SU-DHL-6 (cell line): ENCODE measurements around the gene LBX1.

Experiments used
- CTCF ChIP-seq: fragments of 200-600 bp; sonication (generic); IDR thresholded peaks from one replicate; pipeline ENCODE4 v1.5.1; 2017; ENCODE audit warnings: antibody characterized with exemption, mild to moderate bottlenecking, low read length, moderate library complexity; ENCODE audit not compliant: insufficient read depth, poor library complexity, severe bottlenecking
- EZH2phosphoT487 ChIP-seq: fragments of 200-600 bp; sonication (generic), shearing (Covaris generic); conservative IDR thresholded peaks from 2 replicates; pipeline ENCODE4 v1.6.1; 2018; ENCODE audit warnings: mild to moderate bottlenecking, antibody characterized with exemption, low read length, moderate library complexity, mixed read lengths

GRCh38 chr10:101257084-101257483 lies 27.8 kb upstream of the LBX1 start:
- no peak for TF ChIP-seq CTCF
- no peak for TF ChIP-seq EZH2phosphoT487
